HG03457 (cell line): ENCODE data around the gene IGSF10.

Experiments used
- ATAC-seq: cut with Tn5 transposase; IDR thresholded peaks from one replicate; pipeline ENCODE4 v1.9.1; 2021; ENCODE audit warnings: moderate number of reproducible peaks; ENCODE audit not compliant: unreplicated experiment

Gene IGSF10

GRCh38 chr3:151462278-151462780 lies 1.5 kb upstream of the IGSF10 start:
- no peak for ATAC-seq

- ATAC-seq: no peak
Observed at GRCh38 chr3:151460228-151460627, 633 bp downstream of the IGSF10 start.

DNA sequence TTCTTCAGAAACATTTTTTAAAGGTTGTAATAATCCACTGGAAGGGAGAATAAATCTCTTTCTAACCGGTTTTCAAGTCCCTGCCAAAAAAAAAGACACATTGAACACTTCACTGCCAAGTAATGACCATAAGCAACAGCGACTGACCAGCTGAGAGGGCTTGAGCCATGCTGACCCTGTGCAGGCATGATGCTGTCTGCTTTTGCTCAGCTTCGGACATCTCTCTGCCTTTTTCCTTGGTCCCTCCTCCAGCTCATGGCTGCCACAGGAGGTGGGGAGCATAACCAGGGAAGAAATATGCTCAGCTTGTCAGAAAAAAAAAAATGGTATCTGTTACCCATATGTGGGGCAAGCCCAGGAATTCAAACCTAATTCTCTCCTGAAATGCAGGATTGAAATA lies 1.5 kb downstream of the IGSF10 start:
- no peak for ATAC-seq

- no peak for ATAC-seq
Observed at GRCh38 chr3:151456065-151456464, 4.8 kb downstream of the IGSF10 start.

DNA sequence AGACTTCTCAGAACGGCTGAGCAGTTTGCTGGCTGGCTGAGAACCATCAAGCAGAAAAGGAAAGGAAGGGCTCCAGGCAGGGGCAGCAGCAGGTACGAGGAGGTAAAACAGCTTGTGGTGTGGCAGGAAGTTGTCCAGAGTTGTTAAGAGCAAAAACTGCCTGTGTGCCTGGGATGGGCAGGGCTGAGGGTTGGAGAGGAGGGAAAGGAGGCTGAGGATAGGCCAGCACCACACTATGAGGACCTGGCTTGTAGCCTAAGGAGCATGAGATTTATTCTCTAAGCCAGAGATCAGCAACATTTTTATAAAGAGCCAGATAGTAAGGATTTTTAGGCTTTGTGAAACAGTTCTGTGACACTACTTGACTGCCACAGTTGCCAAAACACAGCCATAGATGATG lies 8.0 kb downstream of the IGSF10 start:
- ATAC-seq: no peak

DNA sequence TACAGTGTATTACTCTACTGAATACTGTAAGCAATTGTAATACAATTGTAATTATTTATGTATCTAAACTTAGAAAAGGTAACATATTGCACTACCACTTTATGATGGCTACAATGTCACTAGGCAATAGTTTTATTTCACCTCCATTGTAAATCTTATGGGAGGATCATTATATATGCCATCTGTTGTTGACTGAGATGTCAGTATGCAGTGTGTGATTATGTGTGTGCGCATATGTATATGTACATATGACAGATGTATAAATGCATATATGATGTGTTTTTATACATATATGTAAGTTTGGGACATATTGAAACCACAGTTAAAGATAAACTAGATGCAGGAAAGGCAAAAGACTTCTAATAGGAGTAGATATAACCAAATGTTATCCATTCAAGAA lies 8.5 kb downstream of the IGSF10 start:
- no peak for ATAC-seq

DNA sequence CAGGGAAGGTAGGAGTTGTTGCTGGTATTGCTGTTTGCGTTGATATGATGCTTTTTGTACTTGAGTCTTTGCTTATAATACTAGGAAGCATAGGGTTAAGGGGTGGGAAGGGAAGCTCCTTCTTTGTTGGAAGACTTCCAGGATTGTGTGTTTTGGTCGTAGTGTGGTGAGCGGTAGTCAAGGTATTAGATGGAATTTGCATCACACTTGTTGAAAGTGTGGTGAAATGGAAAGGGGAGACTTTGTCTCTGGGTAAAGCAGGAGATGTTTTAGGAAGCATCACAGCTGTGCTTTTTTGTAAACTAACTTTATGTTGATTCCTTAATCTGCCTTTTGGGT lies 14.9 kb downstream of the IGSF10 start:
- ATAC-seq: no peak

DNA sequence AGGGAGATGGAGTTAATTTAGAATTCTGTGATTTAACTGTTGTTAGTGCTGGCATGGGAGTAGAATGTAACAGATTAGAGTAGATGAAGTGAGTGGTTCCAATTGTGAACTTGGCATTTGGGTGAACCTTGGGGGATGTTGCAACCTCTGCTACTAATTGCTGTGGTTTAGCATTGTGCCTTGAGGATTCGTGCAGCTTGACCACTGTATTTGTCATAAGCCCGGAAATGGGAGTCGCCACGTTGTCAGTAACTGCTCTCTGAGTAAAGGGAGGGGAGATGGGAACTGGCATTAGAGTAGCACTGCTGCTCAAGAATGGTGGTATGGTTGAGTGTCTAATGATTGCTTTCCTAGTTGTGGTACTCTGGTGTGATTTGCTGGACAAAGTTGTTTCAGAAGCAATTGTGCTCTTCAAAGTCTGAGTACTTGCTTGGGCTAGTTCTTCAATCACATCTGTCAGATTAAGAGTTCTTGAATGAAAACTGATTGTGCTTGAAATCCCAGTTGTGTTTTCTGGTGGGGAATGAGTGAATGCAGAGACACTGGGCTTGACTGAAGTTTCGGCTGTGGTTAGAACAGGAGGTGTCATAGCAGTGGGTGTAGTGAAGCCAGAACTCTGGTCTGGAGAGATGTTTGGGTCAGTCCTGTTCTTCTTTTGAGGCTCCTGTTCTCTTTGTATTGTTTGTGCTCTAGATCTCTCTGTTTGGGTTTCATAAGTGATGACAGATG lies 15.4 kb downstream of the IGSF10 start:
- no peak for ATAC-seq

DNA sequence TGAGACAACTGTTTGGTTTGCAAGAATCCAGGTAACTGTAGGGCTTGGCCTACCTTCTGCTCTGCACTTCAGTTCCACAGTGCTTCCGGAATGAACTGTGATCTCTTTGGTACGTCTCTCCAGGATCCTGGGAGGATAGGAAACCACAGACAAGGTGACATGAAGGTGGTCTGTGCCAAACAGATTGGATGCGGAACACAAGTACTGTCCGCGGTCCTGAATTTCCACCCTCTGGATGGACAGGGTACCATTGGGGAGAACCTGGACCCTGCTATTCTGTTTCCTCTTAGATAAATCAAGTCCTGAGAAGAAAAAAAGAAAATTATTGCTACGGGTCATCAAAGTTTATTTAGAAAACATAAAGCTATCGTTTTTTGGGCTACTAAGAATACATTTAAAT lies 17.3 kb downstream of the IGSF10 start:
- ATAC-seq: no peak

DNA sequence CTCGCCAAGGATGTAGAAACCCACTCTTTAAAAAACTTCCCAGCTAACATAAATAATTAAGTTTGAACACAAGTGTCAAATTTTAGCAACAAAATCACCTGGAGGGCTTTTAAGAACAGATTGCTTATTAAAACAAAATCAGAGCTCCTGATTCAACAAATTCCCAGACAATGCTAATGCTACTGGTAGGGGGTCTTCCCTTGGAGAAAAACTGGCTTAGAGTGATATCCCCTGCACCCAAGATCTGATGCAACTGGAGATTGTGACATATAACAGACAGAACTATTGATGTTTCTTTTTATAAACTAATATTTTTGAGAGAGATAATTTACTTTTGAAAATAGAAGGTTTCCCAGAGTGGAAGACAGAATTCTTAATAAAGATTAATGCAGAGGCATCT lies 19.9 kb downstream of the IGSF10 start:
- no peak for ATAC-seq

GRCh38 chr3:151439652-151440125 lies 21.2 kb downstream of the IGSF10 start:
- ATAC-seq: peak; percentile 55

DNA sequence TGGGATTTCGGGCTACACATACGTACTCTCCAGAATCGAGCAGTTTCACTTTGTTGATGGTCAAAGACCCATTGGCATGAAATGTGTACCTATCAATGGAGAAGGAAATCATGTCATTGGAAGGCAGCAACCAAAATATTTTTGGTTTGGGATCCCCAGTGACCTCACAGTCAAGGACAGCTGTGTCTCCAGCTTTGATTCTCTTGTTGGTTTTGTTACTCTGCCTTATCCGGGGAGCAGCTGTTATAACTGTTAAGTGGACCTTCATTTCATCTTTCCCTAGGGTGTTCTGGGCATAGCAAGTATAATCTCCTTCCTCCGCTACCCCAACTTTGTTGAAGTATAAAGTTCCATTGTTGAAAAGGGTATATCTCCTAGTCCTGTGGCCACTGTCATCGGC lies 23.0 kb downstream of the IGSF10 start:
- no peak for ATAC-seq

- ATAC-seq: no peak
Observed at GRCh38 chr3:151436675-151437446, 24.0 kb downstream of the IGSF10 start.

DNA sequence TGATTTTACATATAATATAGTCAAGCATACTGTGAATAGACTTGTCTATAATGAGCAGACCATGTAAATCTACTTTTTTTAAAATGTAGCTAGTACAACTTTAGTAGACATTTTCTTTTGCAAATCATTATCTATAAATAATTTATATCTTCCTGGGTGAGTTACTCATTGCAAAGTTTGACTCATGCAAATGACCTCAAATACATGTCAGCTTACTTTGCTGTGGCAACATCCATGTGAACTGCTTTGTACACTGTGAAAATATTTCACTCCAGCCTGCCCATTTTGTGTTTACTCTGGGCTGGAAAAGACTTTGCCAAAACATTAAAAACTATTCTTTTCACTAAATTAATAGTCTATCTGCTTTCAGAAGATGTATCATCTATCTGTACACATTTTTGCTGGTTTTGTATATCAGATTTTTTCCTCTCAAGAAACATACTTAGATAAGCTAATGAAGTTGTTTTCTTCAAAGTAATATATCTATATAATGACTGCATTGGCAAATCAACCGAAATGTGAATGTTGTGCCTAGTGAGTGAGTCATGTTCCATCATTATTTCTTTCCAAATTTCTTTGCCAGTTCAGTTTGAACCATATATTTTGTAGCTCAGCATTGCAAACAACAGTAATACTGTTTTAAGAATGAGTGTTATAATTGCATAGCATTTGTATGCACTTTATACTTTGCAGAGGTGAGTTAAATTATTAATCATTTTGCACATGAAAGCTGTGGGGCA lies 26.5 kb downstream of the IGSF10 start:
- no peak for ATAC-seq

GRCh38 chr3:151432616-151433372 lies 28.1 kb downstream of the IGSF10 start:
- no peak for ATAC-seq

GRCh38 chr3:151431940-151432339 lies 28.9 kb downstream of the IGSF10 start:
- no peak for ATAC-seq

GRCh38 chr3:151430821-151431484 lies 29.9 kb downstream of the IGSF10 start:
- ATAC-seq: no peak

DNA sequence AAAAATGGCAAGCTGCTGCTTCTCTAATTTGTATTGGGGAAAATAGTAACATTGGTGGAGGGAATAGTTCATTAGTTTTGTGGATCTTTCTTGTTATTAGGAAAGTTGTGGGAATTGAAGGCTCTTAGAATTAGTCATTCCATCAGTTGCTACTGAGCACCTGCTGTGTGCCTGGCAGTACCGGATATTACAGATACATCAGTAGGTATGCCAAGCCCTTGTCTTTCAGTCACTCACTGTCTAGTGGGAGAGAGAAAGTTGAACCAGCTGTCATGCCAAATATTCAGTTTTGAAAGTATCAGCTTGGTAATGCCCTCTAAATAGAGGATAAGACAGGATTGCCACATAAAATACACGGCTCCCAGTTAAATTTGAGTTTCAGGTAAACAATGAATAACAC lies 32.5 kb downstream of the IGSF10 start:
- ATAC-seq: no peak

DNA sequence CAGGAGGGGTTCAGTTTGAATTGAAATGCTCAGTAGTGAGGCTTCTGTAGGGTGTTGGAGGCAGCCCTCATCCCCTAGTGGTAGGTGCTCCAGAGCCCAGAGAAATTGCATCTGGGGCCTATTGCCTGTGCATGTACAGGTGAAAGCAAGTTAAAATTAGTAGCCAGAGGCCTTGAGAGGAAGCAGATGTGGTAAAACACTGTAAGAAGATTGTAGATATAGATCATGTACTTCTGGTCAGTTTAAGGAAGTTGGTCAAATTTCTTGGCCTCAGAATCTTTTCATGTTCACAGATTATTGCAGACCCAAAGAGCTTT lies 34.6 kb downstream of the IGSF10 start:
- no peak for ATAC-seq

GRCh38 chr3:151425627-151426340 lies 35.1 kb downstream of the IGSF10 start:
- ATAC-seq: no peak
